ENCODE data around the gene AP1M2.

The AP1M2 gene

GRCh38 chr19:10587022-10587838 lies at the start of gene AP1M2:
AP1M2 (minus strand) TSS chr19:10587312; CDS start chr19:10587231, 81 bp downstream.
- no peak for DNase-seq

GRCh38 chr19:10636304-10636972 lies 49.3 kb upstream of the AP1M2 start:
- DNase-seq, result peak in 5 of 56 donors; percentile 2 to 7 (median 5)

- no peak for DNase-seq
Measured at GRCh38 chr19:10634963-10635362, 47.9 kb upstream of the AP1M2 start.

GRCh38 chr19:10634430-10634829 lies 47.3 kb upstream of the AP1M2 start:
- DNase-seq, result no peak

- DNase-seq, result no peak
Measured at GRCh38 chr19:10631874-10632273, 44.8 kb upstream of the AP1M2 start.

- peak in 2 of 56 donors; percentile 17 to 46 for DNase-seq
Measured at GRCh38 chr19:10625762-10626138, 38.6 kb upstream of the AP1M2 start.

- DNase-seq, result peak in 53 of 56 donors; percentile 10 to 93 (median 69)
Measured at GRCh38 chr19:10625003-10625761, 38.1 kb upstream of the AP1M2 start, which contains the start of gene SLC44A2. SLC44A2 (plus strand) TSS chr19:10625553; CDS start chr19:10625634, 81 bp downstream.

GRCh38 chr19:10624585-10624984 lies 37.5 kb upstream of the AP1M2 start:
- no peak for DNase-seq

GRCh38 chr19:10621966-10622365 lies 34.9 kb upstream of the AP1M2 start:
- no peak for DNase-seq

- no peak for DNase-seq
Measured at GRCh38 chr19:10620786-10621185, 33.7 kb upstream of the AP1M2 start.

- no peak for DNase-seq
Measured at GRCh38 chr19:10618846-10619245, 31.7 kb upstream of the AP1M2 start.

GRCh38 chr19:10617409-10618121 lies 30.5 kb upstream of the AP1M2 start:
- no peak for DNase-seq

GRCh38 chr19:10615429-10616023 lies 28.4 kb upstream of the AP1M2 start:
- DNase-seq, result no peak

- peak in 51 of 56 donors; percentile 7 to 79 (median 44) for DNase-seq
Measured at GRCh38 chr19:10612499-10613119, 25.5 kb upstream of the AP1M2 start.

- no peak for DNase-seq
Measured at GRCh38 chr19:10611907-10612306, 24.8 kb upstream of the AP1M2 start.

GRCh38 chr19:10604460-10604980 lies 17.4 kb upstream of the AP1M2 start:
- DNase-seq, result no peak

GRCh38 chr19:10603873-10604459 lies 16.9 kb upstream of the AP1M2 start:
- DNase-seq, result peak in 1 of 56 donors; percentile 0

GRCh38 chr19:10603084-10603872 lies 16.2 kb upstream of the AP1M2 start:
- peak in 11 of 56 donors; percentile 2 to 44 (median 9) for DNase-seq
